GM21360 (cell line): ENCODE data around the gene SEMA6C.
A peak's percentile ranks its signal among the peaks of the same experiment; 100 is the strongest.
"Not testable (repeated sequence)": the region's sequence is repeated elsewhere in the genome, so short reads cannot be mapped to it uniquely, and the experiment has no call there.

Experiments
- ATAC-seq: cut with Tn5 transposase; IDR thresholded peaks from one replicate; pipeline ENCODE4 v1.9.1; 2021; ENCODE audit warnings: mild to moderate bottlenecking, moderate library complexity; ENCODE audit not compliant: unreplicated experiment

SEMA6C gene

DNA sequence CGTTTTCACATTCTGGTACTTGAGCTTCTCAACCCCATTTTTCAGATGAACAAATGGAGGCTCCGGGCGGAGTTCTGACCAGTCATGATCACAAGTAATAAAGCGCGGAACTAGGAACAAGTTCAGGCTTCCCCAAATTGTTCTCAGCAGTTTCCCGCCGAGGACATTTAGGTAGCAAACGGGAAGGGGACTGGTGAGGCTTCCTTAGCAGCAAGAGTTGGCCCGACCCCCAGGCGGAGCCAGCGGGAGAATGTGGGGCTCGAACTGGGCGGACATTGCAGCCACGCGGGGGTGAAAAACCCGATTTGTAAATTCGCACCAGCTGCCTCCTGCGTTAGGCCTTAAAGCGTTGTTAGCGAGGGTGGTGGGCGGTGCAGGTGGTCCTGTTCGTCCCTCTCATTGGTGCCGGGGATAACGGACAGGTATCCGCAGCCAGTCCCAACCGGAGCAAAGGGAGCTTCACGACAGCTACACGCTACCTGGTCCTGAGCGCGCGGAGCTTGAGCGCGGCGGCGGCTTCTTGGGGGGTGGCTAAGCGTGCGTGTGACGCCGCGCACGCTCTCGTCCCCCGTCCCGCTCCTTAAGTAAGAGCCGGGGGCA lies 15.3 kb downstream of the SEMA6C start:
- peak; percentile 63 for ATAC-seq

DNA sequence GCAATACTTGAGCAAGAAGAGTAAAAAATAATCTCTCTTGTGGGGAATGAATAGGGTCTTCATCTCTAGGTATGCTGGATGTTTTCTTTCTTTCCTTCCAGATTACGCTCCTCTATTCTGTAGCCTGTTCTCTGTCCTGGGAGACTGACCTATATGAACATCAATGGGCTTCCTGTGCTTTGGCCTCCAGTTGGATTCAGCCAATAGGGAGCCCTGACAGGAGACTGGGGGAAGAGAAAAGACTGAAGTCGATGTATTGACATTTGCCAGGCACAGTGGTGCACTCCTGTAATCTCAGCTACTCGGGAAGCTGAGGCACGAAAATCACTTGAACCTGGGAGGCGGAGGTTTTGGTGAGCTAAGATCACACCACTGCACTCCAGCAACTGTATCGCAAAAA lies 17.6 kb downstream of the SEMA6C start:
- no peak for ATAC-seq

DNA sequence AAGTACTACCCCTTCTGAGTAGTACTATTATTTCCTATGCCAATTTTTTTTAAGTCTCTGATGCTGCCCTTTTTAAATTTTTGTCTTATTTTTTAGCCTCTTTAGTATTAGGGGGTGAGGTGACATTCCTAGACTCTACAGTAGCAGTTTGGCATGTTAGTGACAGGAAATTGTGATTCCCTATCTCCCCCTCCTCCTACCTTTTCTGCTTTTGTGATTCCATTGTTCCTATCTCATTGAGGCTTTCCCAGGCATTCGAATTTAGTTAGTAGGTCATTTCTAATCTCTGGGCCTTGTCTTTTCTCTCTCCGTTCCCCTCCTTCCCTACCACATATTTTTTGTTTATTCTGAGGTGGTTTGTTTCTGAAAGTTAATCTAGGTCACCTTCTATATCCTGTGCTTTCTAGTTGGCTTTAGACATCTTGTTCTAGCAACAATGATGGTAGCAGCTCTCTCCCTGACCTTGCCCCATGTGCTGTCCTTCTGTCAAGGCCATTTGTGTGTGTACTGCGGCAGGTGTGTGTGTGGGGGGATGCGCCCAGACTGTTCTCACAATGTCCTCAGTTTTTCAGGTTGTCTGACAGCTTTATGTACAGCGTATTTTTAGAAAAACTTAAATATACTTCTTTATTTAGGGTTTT lies 21.5 kb downstream of the SEMA6C start:
- no peak for ATAC-seq

DNA sequence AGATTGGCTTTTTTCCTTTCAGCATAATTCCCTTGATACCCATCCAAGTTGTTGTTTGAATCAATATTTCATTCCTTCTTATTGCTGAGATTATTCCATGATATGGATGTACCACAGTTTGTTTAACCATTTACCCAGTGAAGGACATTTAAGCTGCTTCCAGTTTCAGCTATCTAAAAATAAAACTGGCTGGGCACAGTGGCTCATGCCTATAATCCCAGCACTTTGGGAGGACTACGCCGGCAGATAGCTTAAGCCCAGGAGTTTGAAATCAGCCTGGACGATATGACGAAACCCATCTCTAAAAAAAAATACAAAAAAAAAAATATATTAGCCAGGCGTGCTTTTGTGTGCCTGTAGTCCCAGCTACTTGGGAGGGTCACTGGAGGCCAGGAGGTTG lies 32.6 kb downstream of the SEMA6C start:
- ATAC-seq = no peak

DNA sequence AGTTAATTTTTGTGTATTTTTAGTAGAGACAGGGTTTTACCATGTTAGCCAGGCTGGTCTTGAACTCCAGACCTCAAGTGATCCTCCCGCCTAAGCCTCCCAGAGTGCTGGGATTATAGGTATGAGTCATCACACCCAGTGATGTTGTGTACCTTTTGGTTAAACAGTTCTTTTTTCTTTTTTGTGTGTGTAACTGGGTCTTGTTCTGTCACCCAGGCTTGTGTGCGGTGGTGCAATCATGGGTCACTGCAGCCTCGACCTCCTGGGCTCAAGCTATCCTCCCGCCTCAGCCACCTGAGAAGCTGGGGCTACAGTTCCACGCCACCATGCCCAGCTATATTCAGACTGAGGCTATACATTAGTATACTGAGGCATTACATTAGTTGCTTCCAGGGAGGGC lies 38.1 kb downstream of the SEMA6C start:
- ATAC-seq = no peak

DNA sequence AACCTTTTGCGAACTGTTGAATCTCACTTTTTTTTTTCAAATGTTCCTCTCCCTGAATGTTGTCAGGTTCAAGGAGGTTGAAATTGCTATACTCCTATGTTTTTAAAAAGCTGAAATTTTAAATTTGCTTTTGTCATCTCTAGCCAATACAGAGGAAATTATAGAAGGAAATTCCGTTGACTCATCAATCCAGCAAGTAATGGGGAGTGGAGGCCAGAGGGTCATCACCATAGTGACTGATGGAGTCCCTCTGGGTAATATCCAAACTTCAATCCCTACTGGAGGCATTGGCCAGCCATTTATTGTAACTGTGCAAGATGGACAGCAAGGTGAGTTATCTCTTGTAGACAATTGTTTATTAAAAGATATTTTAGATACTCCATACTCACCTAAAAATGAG lies 39.5 kb downstream of the SEMA6C start:
- ATAC-seq = no peak

DNA sequence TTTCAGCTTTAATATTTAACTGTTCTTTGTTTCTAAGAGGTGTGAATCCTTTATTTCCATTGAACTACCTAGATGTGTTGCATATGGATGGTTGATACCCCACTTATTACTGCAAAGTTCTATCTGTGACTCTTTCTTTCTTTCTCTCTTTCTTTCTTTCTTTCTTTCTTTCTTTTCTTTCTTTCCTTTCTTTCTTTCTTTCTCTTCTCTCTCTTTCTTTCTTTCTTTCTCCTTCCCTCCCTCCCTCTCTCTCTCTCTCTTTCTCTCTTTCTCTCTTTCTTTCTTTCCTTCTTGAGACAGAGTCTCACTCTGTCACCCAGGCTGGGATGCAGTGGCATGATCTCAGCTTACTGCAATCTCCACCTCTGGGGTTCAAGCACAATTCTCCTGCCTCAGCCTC lies 41.8 kb downstream of the SEMA6C start:
- ATAC-seq = no peak

DNA sequence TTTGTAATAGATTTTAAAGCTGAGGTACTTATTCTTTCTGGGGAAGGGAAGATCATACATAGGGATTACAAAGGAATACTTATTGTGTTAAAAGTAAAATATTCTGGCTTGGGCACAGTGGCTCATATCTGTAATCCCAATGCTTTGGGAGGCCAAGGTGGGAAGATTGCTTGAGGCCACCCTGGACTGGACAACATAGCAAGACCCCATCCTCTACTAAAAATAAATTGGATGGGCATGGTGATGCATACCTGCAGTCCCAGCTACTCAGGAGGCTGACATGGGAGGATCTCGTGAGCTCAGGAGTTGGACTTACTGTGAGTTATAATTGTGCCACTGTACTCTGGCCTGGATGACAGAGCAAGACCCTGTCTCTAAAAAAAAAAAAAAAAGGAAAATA lies 48.3 kb downstream of the SEMA6C start:
- no peak for ATAC-seq

DNA sequence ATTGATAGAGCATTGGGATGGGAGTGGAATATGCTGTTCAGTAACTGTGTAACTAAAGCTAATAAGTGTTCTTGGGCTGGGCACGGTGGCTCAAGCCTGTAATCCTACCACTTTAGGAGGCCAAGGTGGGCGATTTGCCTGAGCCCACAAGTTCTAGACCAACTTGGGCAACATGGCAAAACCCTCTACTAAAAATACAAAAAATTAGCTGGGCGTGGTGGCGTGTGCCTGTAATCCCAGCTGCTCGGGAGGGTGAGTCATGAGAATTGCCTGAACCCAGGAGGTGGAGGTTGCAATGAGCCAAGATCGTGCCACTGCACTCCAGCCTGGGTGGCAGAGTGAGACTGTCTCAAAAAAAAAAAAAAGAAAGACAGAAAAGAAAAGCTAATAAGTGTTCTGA lies 49.0 kb downstream of the SEMA6C start:
- ATAC-seq = not testable (repeated sequence)

DNA sequence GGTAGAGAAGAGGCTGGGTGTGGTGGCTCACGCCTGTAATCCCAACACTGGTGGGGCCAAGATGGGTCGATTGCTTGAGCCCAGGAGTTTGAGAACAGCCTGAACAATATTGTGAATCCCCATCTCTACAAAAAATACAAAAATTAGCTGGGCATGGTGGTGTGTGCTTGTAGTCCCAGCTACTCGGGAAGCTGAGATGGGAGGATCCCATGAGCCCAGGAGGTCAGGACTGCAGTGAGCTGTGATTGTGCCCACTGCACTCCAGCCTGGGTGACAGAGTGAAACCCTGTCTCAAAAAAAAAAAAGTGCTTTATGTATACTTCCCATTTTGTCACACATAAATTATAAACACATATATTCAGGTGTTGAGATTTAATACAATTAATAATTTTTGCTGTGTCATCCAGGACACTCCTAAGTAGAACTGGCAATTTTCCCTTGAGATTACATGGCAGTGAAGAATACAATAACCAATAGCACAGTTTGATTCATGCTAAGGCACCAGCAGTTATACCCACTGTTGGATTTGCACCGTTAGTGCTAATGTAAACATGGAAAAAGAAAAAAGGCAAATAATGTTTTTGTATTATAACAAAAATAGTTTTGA lies 60.4 kb downstream of the SEMA6C start:
- no peak for ATAC-seq
